WERI-Rb-1 (cell line): ENCODE results near the gene PHACTR1.

ENCODE experiments used
- DNase-seq: peaks from one replicate; pipeline ENCODE4 v3.0.0-alpha.2; 2020
- H3K27ac ChIP-seq: fragments of 250-450 bp; sonication (Bioruptor Pico); 2 replicates; pipeline ENCODE4 v1.5.1; 2020; ENCODE audit warnings: mild to moderate bottlenecking, moderate library complexity
- H3K27me3 ChIP-seq: fragments of 250-450 bp; sonication (Bioruptor Pico); 2 replicates; pipeline ENCODE4 v1.5.1; 2021; ENCODE audit warnings: mild to moderate bottlenecking, low read depth, moderate library complexity; ENCODE audit not compliant: insufficient read depth, severe bottlenecking
- H3K36me3 ChIP-seq: fragments of 250-450 bp; sonication (Bioruptor Pico); 2 replicates; pipeline ENCODE4 v1.5.1; 2020; ENCODE audit warnings: mild to moderate bottlenecking, moderate library complexity
- H3K4me3 ChIP-seq: 2 replicates; pipeline ENCODE4 v1.5.1; 2011; ENCODE audit warnings: low read depth, mild to moderate bottlenecking, control low read depth, low read length
- H3K9me3 ChIP-seq: fragments of 250-450 bp; sonication (Bioruptor Pico); 2 replicates; pipeline ENCODE4 v1.5.1; 2021; ENCODE audit warnings: mild to moderate bottlenecking, moderate library complexity; ENCODE audit not compliant: severe bottlenecking
- CTCF ChIP-seq: IDR thresholded peaks from 2 replicates; pipeline ENCODE4 v1.5.1; 2011; ENCODE audit warnings: low read depth, mild to moderate bottlenecking, control low read depth, inconsistent platforms, low read length

PHACTR1 gene

DNA sequence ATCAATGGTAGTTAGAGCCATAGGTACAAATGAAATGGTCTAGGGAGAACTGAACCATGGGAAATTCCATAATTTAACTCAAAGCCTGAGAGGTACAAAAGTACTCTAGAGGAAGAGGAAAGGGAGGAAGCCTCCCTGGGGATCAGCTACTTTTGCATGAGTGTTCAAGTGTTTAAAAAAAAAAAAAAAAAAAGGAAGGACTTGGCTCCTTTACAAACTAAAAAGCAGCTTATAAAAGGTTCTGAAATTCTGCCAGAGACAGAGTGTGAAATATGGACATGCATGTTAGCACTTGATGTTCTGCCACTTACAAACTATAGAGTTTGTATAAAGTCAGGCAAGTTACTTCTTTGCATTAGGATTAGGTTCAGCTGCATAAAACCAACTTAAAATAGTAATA, 321.7 kb downstream of the PHACTR1 start:
- no peak for TF ChIP-seq CTCF
- Histone ChIP-seq H3K4me3 (no peak overlapping the region), H3K9me3 (no peaks in the 10 kb centered on the region), H3K27ac (no peak overlapping the region), H3K36me3 (no peaks in the 10 kb centered on the region), H3K27me3 (no peaks in the 10 kb centered on the region)
- DNase-seq = no peak

- no peak for DNase-seq
- Histone ChIP-seq H3K27me3 (no peaks in the 10 kb centered on the region), H3K36me3 (no peaks in the 10 kb centered on the region), H3K9me3 (no peaks in the 10 kb centered on the region), H3K27ac (no peak overlapping the region), H3K4me3 (no peak overlapping the region)
- no peak for TF ChIP-seq CTCF
These were observed 322.2 kb downstream of the PHACTR1 start for GRCh38 chr6:13038741-13039190.

DNA sequence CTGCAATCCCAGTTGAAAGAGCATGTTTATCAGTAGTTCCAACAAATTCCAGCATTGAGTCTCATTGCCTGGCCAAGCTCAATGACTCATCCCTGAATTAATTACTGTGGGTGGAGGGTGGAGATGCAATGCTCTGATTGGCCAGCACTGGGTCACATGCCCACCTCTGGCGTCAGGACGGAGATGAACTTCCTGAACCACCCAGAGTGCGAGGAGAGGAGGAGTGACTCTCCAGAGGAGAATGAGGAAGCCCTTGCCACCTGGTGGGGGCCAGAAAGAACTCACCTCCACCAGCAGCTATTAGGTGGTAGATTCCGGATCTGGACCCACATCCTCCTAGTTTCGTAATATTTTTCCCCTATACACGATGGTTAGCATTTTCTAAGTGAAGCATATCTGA, 327.8 kb downstream of the PHACTR1 start:
- no peaks in the 10 kb centered on the region for H3K27me3 ChIP-seq
- no peak for TF ChIP-seq CTCF
- no peaks in the 10 kb centered on the region for H3K36me3 ChIP-seq
- no peak for DNase-seq
- no peak overlapping the region for H3K4me3 ChIP-seq
- no peak overlapping the region for H3K27ac ChIP-seq
- H3K9me3 ChIP-seq = no peaks in the 10 kb centered on the region

GRCh38 chr6:13044896-13045295, 328.3 kb downstream of the PHACTR1 start:
- no peaks in the 10 kb centered on the region for H3K36me3 ChIP-seq
- no peak for TF ChIP-seq CTCF
- no peaks in the 10 kb centered on the region for H3K27me3 ChIP-seq
- no peak for DNase-seq
- no peak overlapping the region for H3K4me3 ChIP-seq
- no peaks in the 10 kb centered on the region for H3K9me3 ChIP-seq
- H3K27ac ChIP-seq = no peak overlapping the region

GRCh38 chr6:13045676-13046075, 329.1 kb downstream of the PHACTR1 start:
- DNase-seq = no peak
- H3K4me3 ChIP-seq = no peak overlapping the region
- H3K27ac ChIP-seq = no peak overlapping the region
- no peaks in the 10 kb centered on the region for H3K9me3 ChIP-seq
- no peak for TF ChIP-seq CTCF
- no peaks in the 10 kb centered on the region for H3K27me3 ChIP-seq
- H3K36me3 ChIP-seq = no peaks in the 10 kb centered on the region

DNA sequence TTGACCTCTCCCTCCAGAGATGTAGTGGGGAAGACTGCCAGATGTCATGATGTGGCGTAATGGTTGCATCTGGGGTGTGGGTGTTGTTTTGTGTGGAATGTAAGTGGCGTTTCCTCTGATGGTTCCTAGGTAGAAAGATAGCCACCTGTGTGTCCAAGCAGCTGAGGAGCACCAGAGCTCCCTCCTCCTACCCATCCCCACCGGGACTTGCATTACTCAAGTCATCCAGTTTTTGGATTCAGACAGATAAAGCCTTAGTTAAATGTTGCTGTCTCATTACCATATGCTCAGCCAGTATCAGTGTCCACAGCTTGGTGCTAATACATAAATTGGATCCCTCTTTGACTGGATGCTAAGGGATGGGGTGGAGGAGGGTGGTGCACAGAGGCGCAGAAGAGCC, 329.5 kb downstream of the PHACTR1 start:
- H3K27ac ChIP-seq = no peak overlapping the region
- no peaks in the 10 kb centered on the region for H3K9me3 ChIP-seq
- H3K27me3 ChIP-seq = no peaks in the 10 kb centered on the region
- DNase-seq = no peak
- H3K4me3 ChIP-seq = no peak overlapping the region
- H3K36me3 ChIP-seq = no peaks in the 10 kb centered on the region
- no peak for TF ChIP-seq CTCF
